Measurements from ENCODE around the gene NUTM1.

GRCh38 chr15:34349769-34350168, 6.7 kb downstream of the NUTM1 start:
- TF ChIP-seq POLR2A (IDR thresholded peaks at IDR 0.05; ENCODE audit: low read length): no peak
- TF ChIP-seq GATA1 (IDR thresholded peaks at IDR 0.05; ENCODE audit: low read depth, low read length): no peak
